Heart left ventricle (tissue), 16 donors: Measurements from ENCODE around the gene CCDC27. TPM values are rescaled to one million over a fixed set of nuclear protein-coding genes. Genes with fewer than 3 reads are reported as not detected.

Experiments used
- ATAC-seq, 4 donors: fragments of 200-7000 bp; cut with Tn5 transposase; one replicate each; pipeline ENCODE4 v1.9.1; 2020 to 2022; ENCODE audit warnings: moderate library complexity in 4 of 4, mild to moderate bottlenecking in 3 of 4, moderate number of reproducible peaks in 1 of 4
- DNase-seq, 5 donors: peaks; one replicate each; pipeline ENCODE4 v3.0.0-alpha.2; 2020
- H3K27ac ChIP-seq, 12 donors: fragments of 200-600 bp; sonication (generic) in 4 of 12; one replicate each; pipeline versions ENCODE4 v1.5.0 to v1.8.0; 2016 to 2022; ENCODE audit warnings: mild to moderate bottlenecking in 2 of 12
- H3K27me3 ChIP-seq, 9 donors: fragments of 200-600 bp; sonication (generic) in 2 of 9; one replicate each; pipeline versions ENCODE4 v1.5.1 to v1.8.0; 2016 to 2022; ENCODE audit warnings: mild to moderate bottlenecking in 3 of 9
- H3K36me3 ChIP-seq, 9 donors: fragments of 200-600 bp; sonication (generic) in 2 of 9; one replicate each; pipeline versions ENCODE4 v1.5.0 to v1.8.0; 2018 to 2022; ENCODE audit warnings: mild to moderate bottlenecking in 2 of 9
- H3K4me1 ChIP-seq, 12 donors: fragments of 200-600 bp; sonication (generic) in 4 of 12; one replicate each; pipeline versions ENCODE4 v1.5.0 to v1.8.0; 2016 to 2022; ENCODE audit warnings: mild to moderate bottlenecking in 3 of 12
- H3K4me3 ChIP-seq, 12 donors: fragments of 200-600 bp; sonication (generic) in 4 of 12; one replicate each; pipeline versions ENCODE4 v1.5.0 to v1.8.0; 2017 to 2022; ENCODE audit warnings: mild to moderate bottlenecking in 9 of 12, moderate library complexity in 4 of 12
- H3K9me3 ChIP-seq, 12 donors: fragments of 200-600 bp; sonication (generic) in 4 of 12; one replicate each; pipeline versions ENCODE4 v1.5.0 to v1.8.0; 2016 to 2022; ENCODE audit warnings: mild to moderate bottlenecking in 1 of 12
- POLR2A ChIP-seq, 2 donors: fragments of 450-650 bp; IDR thresholded peaks; one replicate each; pipeline ENCODE4 v1.6.1; 2017; ENCODE audit warnings: antibody characterized with exemption in 2 of 2, mild to moderate bottlenecking in 2 of 2, moderate library complexity in 2 of 2
- WGBS, 4 donors: extraction: QIAGEN DNeasy Blood & Tissue Kit in 2 of 4; methylation state at CpG; one replicate each; pipeline versions ENCODE4 v1.1.5 to v1.1.7; 2013 to 2018; 5-methylcytosine and 5-hydroxymethylcytosine counted together
- intact Hi-C, 10 donors: fragments of 100-400 bp; cut with DNase I; formaldehyde crosslinking; loops; one replicate each; pipeline versions ENCODE4 v1.11.1 to v1.14.2; 2022
- polyA plus RNA-seq, 2 donors: library from polyadenylated mRNA; stranded (reverse); fragments of 200-250 nt; gene quantifications; one replicate each; pipeline ENCODE4 v1.2.3, GENCODE V29; 2013
- total RNA-seq, 9 donors: library from RNA; depleted of rRNA in 2 of 9; stranded (reverse); fragments of >200 nt in 2 of 9; fragmentation: NEBNext Ultra II Directional in 3 of 9; extraction: Animal tissue kit (Norgen Biotek cat#: 25700) in 3 of 9; gene quantifications; one replicate each; pipeline versions ENCODE4 v1.1.0 to v1.2.4, GENCODE V29; 2016 to 2023
- TF ChIP-seq, protein P1 (sequence below), 12 donors: fragments of 200-600 bp; sonication (generic) in 4 of 12; IDR thresholded peaks; one replicate each; pipeline versions ENCODE4 v1.5.0 to v1.8.0; 2018 to 2022; ENCODE audit warnings: antibody characterized with exemption in 12 of 12, mild to moderate bottlenecking in 5 of 12
- donor health status: ischemic (EF 13 %, LVEDD 7.1; RV severe dilation, severe dysfunction).
- donor health status: healthy with polysubstance abuse.
- donor health status: DM: no; HTN: yes; CAD: no.
- donor health status: DM: no; HTN: no; CAD: no.
- donor health status: ischemic (EF 25% LVEDD 6.9; RV normal size, moderate dysfunction).
- donor health status: ischemic (EF 25% LVEDD 5.7; RV mildly dilated, moderate dysfunction).
- donor health status: healthy.
- donor health status: DM: yes; HTN: yes; CAD: no.
- donor health status: ischemic (EF 35%, LVEDD 5.7; RV mildly dilated, moderate dysfunction).
- donor health status: nonischemic (EF 11% LVEDD 7.7; RV severe dilation, severe dysfunction).
- donor health status: DM: yes; HTN: yes; CAD: no.
- donor health status: PGD.
- donor health status: ischemic (EF 29% LVEDD 5.4; RV normal size, mild dysfunction).
- donor health status: nonischemic (EF 23%, LVEDD 6.1; RV moderate dilation, normal function).

CCDC27 gene
- total and polyA plus RNA-seq, 11 donors: not detected

GRCh38 chr1:3705341-3705950 is 46.8 kb upstream of the CCDC27 start:
- H3K27ac ChIP-seq: no peak overlapping the region
- intact Hi-C loops: no loop called here
- TF ChIP-seq, protein P1, sequence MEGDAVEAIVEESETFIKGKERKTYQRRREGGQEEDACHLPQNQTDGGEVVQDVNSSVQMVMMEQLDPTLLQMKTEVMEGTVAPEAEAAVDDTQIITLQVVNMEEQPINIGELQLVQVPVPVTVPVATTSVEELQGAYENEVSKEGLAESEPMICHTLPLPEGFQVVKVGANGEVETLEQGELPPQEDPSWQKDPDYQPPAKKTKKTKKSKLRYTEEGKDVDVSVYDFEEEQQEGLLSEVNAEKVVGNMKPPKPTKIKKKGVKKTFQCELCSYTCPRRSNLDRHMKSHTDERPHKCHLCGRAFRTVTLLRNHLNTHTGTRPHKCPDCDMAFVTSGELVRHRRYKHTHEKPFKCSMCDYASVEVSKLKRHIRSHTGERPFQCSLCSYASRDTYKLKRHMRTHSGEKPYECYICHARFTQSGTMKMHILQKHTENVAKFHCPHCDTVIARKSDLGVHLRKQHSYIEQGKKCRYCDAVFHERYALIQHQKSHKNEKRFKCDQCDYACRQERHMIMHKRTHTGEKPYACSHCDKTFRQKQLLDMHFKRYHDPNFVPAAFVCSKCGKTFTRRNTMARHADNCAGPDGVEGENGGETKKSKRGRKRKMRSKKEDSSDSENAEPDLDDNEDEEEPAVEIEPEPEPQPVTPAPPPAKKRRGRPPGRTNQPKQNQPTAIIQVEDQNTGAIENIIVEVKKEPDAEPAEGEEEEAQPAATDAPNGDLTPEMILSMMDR (IDR thresholded peaks at IDR 0.05): no peak
- TF ChIP-seq POLR2A (IDR thresholded peaks at IDR 0.05): no peak
- ATAC-seq (no peak), DNase-seq (no peak)
- no peak overlapping the region for H3K4me3 ChIP-seq
- whole genome bisulfite sequencing, 4 donors: 82 to 94% (median 83%) methylated on average over 12 to 19 of the region's 19 CpGs
- H3K36me3 ChIP-seq: no peaks in the 10 kb centered on the region
- H3K4me1 ChIP-seq: peaks cover 0 to 6% (median 0%) of the 10 kb centered on the region in 12 donors
- H3K9me3 ChIP-seq: no peaks in the 10 kb centered on the region
- H3K27me3 ChIP-seq: peaks cover 8 to 61% (median 25%) of the 10 kb centered on the region in 9 donors

DNA sequence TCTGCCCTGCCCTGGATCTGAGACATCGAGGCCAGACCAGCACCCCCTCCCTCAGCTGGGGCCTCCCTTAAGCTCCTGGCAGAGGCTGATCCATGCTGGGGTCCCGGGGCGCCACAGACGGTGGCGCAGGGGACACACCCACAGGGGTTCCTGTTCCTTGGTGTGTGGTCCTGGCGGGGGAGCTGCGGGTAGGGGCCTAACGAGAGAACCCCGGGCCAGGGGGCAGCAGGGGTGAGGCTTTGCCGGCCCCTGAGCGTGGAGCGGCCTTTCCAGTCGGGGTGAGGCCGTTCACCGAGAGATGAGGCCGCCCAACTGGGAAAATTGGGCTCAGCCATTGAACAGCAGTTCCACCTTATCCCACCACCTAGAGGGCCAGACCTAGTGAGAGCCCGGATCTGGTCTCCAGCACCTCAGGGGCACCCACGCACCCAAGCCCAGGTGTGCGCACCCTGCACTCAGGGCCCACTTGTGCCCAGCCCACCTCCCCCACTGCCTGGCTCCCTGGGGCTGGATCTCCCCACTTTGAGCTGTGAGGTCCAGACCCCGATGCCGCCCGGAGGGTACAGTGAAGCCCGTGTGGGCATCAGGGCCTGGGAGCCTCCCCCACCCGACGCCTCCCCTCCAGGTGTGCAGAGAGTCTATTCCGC is 45.5 kb upstream of the CCDC27 start:
- H3K27ac ChIP-seq: no peak overlapping the region
- DNase-seq: no peak
- TF ChIP-seq, protein P1 (IDR thresholded peaks at IDR 0.05): no peak
- TF ChIP-seq POLR2A (IDR thresholded peaks at IDR 0.05): no peak
- H3K4me1 ChIP-seq: peaks cover 0 to 6% (median 0%) of the 10 kb centered on the region in 12 donors
- H3K36me3 ChIP-seq: no peaks in the 10 kb centered on the region
- intact Hi-C loops: no loop called here
- ATAC-seq: no peak
- peaks cover 8 to 69% (median 26%) of the 10 kb centered on the region in 9 donors for H3K27me3 ChIP-seq
- 77 to 87% (median 85%) methylated on average over 11 to 26 of the region's 26 CpGs for WGBS, 4 donors
- no peaks in the 10 kb centered on the region for H3K9me3 ChIP-seq
- H3K4me3 ChIP-seq: no peak overlapping the region

DNA sequence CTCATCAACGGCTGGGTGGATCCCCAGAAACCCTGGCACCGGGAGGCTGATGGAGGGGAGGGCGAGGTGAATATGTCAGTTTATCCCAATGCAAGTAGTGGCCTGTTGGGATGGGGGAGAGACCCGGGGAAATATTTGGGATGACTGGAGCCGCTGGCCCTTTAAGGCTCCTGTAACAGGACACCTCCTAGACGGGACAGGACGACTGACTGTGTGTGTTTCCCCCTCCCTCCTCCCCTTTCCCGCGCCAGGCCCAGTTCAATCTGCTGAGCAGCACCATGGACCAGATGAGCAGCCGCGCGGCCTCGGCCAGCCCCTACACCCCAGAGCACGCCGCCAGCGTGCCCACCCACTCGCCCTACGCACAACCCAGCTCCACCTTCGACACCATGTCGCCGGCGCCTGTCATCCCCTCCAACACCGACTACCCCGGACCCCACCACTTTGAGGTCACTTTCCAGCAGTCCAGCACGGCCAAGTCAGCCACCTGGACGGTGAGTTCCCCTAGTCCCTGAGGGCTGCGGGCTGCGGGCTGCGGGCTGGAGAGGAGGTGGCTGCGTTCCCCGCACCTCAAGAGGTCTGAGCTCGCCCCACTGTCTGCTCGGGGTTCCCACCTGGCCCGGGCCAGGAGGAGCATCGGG is 44.8 kb upstream of the CCDC27 start:
- DNase-seq (no peak), ATAC-seq (no peak)
- Histone ChIP-seq H3K27me3 (peaks cover 8 to 64% (median 26%) of the 10 kb centered on the region in 9 donors), H3K36me3 (no peaks in the 10 kb centered on the region), H3K27ac (no peak overlapping the region), H3K4me3 (no peak overlapping the region), H3K4me1 (peaks cover 0 to 6% (median 0%) of the 10 kb centered on the region in 12 donors), H3K9me3 (no peaks in the 10 kb centered on the region)
- intact Hi-C loops: no loop called here
- 27 to 41% (median 36%) methylated on average over 30 to 35 of the region's 35 CpGs for WGBS, 4 donors
- TF ChIP-seq, protein P1 (IDR thresholded peaks at IDR 0.05): no peak
- TF ChIP-seq POLR2A (IDR thresholded peaks at IDR 0.05): no peak

DNA sequence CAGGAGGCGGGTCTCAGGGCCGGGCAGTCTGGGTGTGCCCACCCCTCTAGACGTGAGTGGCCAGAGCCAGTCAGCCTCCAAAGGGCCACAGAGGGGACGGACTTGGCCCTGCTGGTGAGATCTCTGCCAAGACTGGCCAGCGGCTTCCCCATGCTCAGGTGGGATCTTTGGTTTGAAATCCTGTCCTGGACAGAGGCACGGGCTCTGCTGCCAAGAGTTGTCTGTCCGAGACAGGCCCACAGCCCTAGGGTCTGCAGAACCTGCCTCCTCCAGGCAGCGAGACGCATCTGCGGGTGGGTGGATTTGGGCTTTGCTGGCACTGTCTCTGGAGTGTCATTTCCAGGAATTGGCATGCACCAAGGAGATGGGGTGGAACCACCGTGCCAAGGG is 44.3 kb upstream of the CCDC27 start:
- Histone ChIP-seq H3K27me3 (peaks cover 8 to 59% (median 23%) of the 10 kb centered on the region in 9 donors), H3K27ac (no peak overlapping the region), H3K4me1 (peaks cover 0 to 6% (median 0%) of the 10 kb centered on the region in 12 donors), H3K4me3 (no peak overlapping the region), H3K36me3 (no peaks in the 10 kb centered on the region), H3K9me3 (no peaks in the 10 kb centered on the region)
- intact Hi-C loops: no loop called here
- 62 to 76% (median 70%) methylated on average over 1 to 11 of the region's 11 CpGs for WGBS, 4 donors
- DNase-seq (no peak), ATAC-seq (no peak)
- no peak for TF ChIP-seq POLR2A (IDR thresholded peaks at IDR 0.05)
- TF ChIP-seq, protein P1 (IDR thresholded peaks at IDR 0.05): no peak
